GM12878 (cell line): ENCODE measurements around the gene ZNF121. TPM values are rescaled to one million over a fixed set of nuclear protein-coding genes. Genes with fewer than 3 reads are reported as not detected.

ENCODE experiments used
- ATAC-seq: fragments of 200-7000 bp; cut with Tn5 transposase; 3 replicates; pipeline ENCODE4 v1.9.1; 2020; ENCODE audit warnings: mild to moderate bottlenecking, moderate library complexity
- BruUV-seq: library from RNA; stranded (reverse); fragments of 400-500 nt; replicated peaks from 2 replicates; lab custom pipeline; 2021; lab: Mats Ljungman, UMichigan
- CTCF ChIA-PET: fragments of 300-600 bp; sonication (Branson Sonifier 250); formaldehyde crosslinking; extraction: SDS; loops from one replicate; lab custom pipeline; 2021; ENCODE audit warnings: inconsistent platforms; lab: Yijun Ruan, JAX
- POLR2A ChIA-PET: fragments of 350-600 bp; formaldehyde crosslinking; extraction: SDS; loops from one replicate; lab custom pipeline; 2021; ENCODE audit warnings: inconsistent platforms; lab: Charles Lee
- RAD21 ChIA-PET: fragments of 300-600 bp; sonication (Branson Sonifier 250); formaldehyde crosslinking; loops from one replicate; lab custom pipeline; 2023; ENCODE audit warnings: antibody characterized with exemption; ENCODE audit not compliant: unreplicated experiment; lab: Charles Lee
- SMC1A ChIA-PET: fragments of 300-600 bp; sonication (Branson Sonifier 250); formaldehyde crosslinking; loops from one replicate; lab custom pipeline; 2023; ENCODE audit not compliant: unreplicated experiment, uncharacterized antibody; lab: Charles Lee
- DNase-seq: peaks from one replicate; pipeline ENCODE4 v3.0.0-alpha.2; 2011; ENCODE audit warnings: low read depth, low spot score
- FAIRE-seq: peaks from 3 replicates; lab custom pipeline; 2011; peaks lifted over from hg19 to GRCh38; lab: Jason Lieb, UNC
- H2AFZ ChIP-seq: 2 replicates; pipeline ENCODE4 v1.6.0; 2011; ENCODE audit warnings: low read depth, low read length, control low read depth; ENCODE audit not compliant: control insufficient read depth
- H3K27ac ChIP-seq: 2 replicates; pipeline ENCODE4 v1.5.1; 2011; ENCODE audit warnings: control low read depth; ENCODE audit not compliant: control insufficient read depth, insufficient read depth
- H3K27me3 ChIP-seq, 2 experiments: replicated peaks in 1 of 2; 2 replicates each; pipeline versions ENCODE4 v1.6.0 to v1.6.1; 2011; ENCODE audit warnings: low read length in 1 of 2; ENCODE audit not compliant: control insufficient read depth in 2 of 2, insufficient read depth in 2 of 2
- H3K36me3 ChIP-seq, 2 experiments: 2 replicates each; pipeline ENCODE4 v1.5.1; 2011; ENCODE audit warnings: low read length in 1 of 2; ENCODE audit not compliant: control insufficient read depth in 2 of 2, insufficient read depth in 2 of 2
- H3K4me1 ChIP-seq: 2 replicates; pipeline ENCODE4 v1.6.1; 2011; ENCODE audit warnings: mild to moderate bottlenecking, low read length, moderate library complexity, mixed read lengths; ENCODE audit not compliant: control insufficient read depth, insufficient read depth
- H3K4me2 ChIP-seq: 2 replicates; pipeline ENCODE4 v1.6.0; 2011; ENCODE audit warnings: control low read depth; ENCODE audit not compliant: control insufficient read depth, insufficient read depth
- H3K4me3 ChIP-seq: fragments of 200-600 bp; sonication (generic); 2 replicates; pipeline ENCODE4 v1.5.1; 2016
- H3K79me2 ChIP-seq: 2 replicates; pipeline ENCODE4 v1.6.0; 2011; ENCODE audit warnings: low read length; ENCODE audit not compliant: control insufficient read depth, insufficient read depth
- H3K9ac ChIP-seq: 2 replicates; pipeline ENCODE4 v1.8.0; 2011; ENCODE audit warnings: low read length, control low read depth, mixed read lengths; ENCODE audit not compliant: control insufficient read depth, insufficient read depth
- H3K9me3 ChIP-seq: replicated peaks from 3 replicates; pipeline ENCODE4 v1.5.1; 2011; ENCODE audit warnings: mild to moderate bottlenecking, low read length; ENCODE audit not compliant: control insufficient read depth, insufficient read depth
- H4K20me1 ChIP-seq: 2 replicates; pipeline ENCODE4 v1.6.0; 2011; ENCODE audit not compliant: control insufficient read depth, insufficient read depth
- ASH2L ChIP-seq: fragments of 300-600, 200-600 bp; sonication (generic); IDR thresholded peaks from 2 replicates; pipeline ENCODE4 v1.6.1; 2017; ENCODE audit warnings: low read depth, mild to moderate bottlenecking, borderline replicate concordance
- GATAD2B ChIP-seq: fragments of 450-650 bp; conservative IDR thresholded peaks from 2 replicates; pipeline ENCODE4 v1.6.1; 2017; ENCODE audit warnings: low read depth, mild to moderate bottlenecking, moderate library complexity
- MAX ChIP-seq: IDR thresholded peaks from 2 replicates; pipeline ENCODE4 v1.6.1; 2012; ENCODE audit warnings: low read depth, low read length, improper control_type of control experiment
- MEF2B ChIP-seq: fragments of 450-650 bp; IDR thresholded peaks from 2 replicates; pipeline ENCODE4 v1.6.1; 2018; ENCODE audit warnings: mild to moderate bottlenecking, moderate library complexity; ENCODE audit not compliant: partially characterized antibody, poor library complexity, severe bottlenecking
- PAX8 ChIP-seq: fragments of 450-650 bp; IDR thresholded peaks from 2 replicates; pipeline ENCODE4 v1.6.1; 2017; ENCODE audit warnings: mild to moderate bottlenecking, moderate library complexity
- REST ChIP-seq: IDR thresholded peaks from 2 replicates; pipeline ENCODE4 v1.6.1; 2012; ENCODE audit warnings: mild to moderate bottlenecking, low read depth, low read length
- RUNX3 ChIP-seq: IDR thresholded peaks from 2 replicates; pipeline ENCODE4 v1.6.1; 2012; ENCODE audit warnings: low read length, inconsistent platforms
- SIX5 ChIP-seq: IDR thresholded peaks from 2 replicates; pipeline ENCODE4 v1.6.1; 2011; ENCODE audit warnings: mild to moderate bottlenecking, low read depth, low read length, moderate library complexity; ENCODE audit not compliant: severe bottlenecking
- ZNF217 ChIP-seq: fragments of 450-650 bp; IDR thresholded peaks from 2 replicates; pipeline ENCODE4 v1.6.1; 2017; ENCODE audit warnings: antibody characterized with exemption, mild to moderate bottlenecking
- WGBS: methylation state at CpG from one replicate; pipeline ENCODE4 v1.1.6; 2016; ENCODE audit warnings: low lambda C conversion rate; ENCODE audit not compliant: insufficient replicate concordance, insufficient coverage; ENCODE audit errors: missing lambda C conversion rate; 5-methylcytosine and 5-hydroxymethylcytosine counted together
- in situ Hi-C: fragments of 300-500 bp; cut with MboI; formaldehyde crosslinking; loops from 9 replicates; pipeline ENCODE4 v1.14.3; 2018; ENCODE audit warnings: mixed read lengths
- intact Hi-C: fragments of 100-400 bp; cut with micrococcal nuclease; formaldehyde crosslinking; loops from one replicate; pipeline ENCODE4 v1.14.2; 2022; ENCODE audit not compliant: unreplicated experiment
- polyA plus RNA-seq, 11 experiments: library from polyadenylated mRNA; depleted of rRNA in 4 of 11; unstranded in 6 of 11; stranded (reverse) in 5 of 11; fragments of >200 nt; fragmentation: Nextera tagmentation in 4 of 11; fragmentation: Illumina TruSeq in 1 of 11; extraction: Ambion mirVana in 4 of 11; extraction: Trizol in 1 of 11; gene quantifications; 1 replicate in 1 of 11; 2 replicates in 10 of 11; pipeline versions ENCODE4 v1.2.1 to v1.2.3, GENCODE V29; 2011 to 2016; ENCODE audit warnings: inconsistent platforms in 2 of 11, missing spikeins in 2 of 11, low read depth in 1 of 11
- total RNA-seq, 4 experiments: library from RNA; depleted of rRNA in 3 of 4; stranded (reverse); fragments of >200 nt in 3 of 4; fragmentation: Illumina TruSeq in 1 of 4; extraction: Trizol in 1 of 4; gene quantifications; 2 replicates each; pipeline versions ENCODE4 v1.2.1 to v1.2.3, GENCODE V29; 2013 to 2021
- TF ChIP-seq, protein P1 (sequence below): fragments of 450-650 bp; IDR thresholded peaks from 2 replicates; pipeline ENCODE4 v1.6.1; 2018; ENCODE audit warnings: borderline replicate concordance, mild to moderate bottlenecking; ENCODE audit not compliant: partially characterized antibody
- TF ChIP-seq, protein P2 (sequence below): fragments of 450-650 bp; IDR thresholded peaks from 2 replicates; pipeline ENCODE4 v1.6.1; 2016; ENCODE audit warnings: mild to moderate bottlenecking

The ZNF121 gene
- total and polyA plus RNA-seq, 10 of the 15 experiments (the other 5 are each of a cell fraction or from before 2014, with no cell fraction given), result 4.8 to 75.0 (median 17.7) TPM

DNA sequence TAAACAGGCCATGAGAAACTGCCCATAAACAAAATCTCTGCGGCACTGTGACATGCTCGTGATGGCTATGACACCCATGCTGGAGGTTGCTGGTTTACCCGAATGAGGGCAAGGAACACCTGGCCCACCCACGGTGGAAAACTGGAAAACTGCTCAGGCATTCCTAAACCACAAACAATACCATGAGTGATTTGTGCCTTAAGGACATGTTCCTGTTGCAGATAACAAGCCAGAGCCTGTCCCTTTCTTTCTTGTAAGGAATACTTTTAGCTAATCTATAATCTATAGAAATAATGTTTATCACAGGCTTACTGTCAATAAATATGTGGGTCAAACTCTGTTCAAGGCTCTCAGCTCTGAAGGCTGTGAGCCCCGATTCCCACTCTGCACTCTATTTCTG lies 24.6 kb upstream of the ZNF121 start:
- Histone ChIP-seq H3K79me2 (no peaks in the 10 kb centered on the region), H3K4me3 (no peak overlapping the region), H3K27ac (no peak overlapping the region), H2AFZ (no peak overlapping the region), H3K4me2 (no peak overlapping the region), H3K9me3 (peaks cover 23% of the 10 kb centered on the region), H3K36me3 (peaks cover 8 to 31% of the 10 kb centered on the region in 2 experiments), H3K27me3 (no peaks in the 10 kb centered on the region), H3K9ac (no peak overlapping the region), H3K4me1 (no peaks in the 10 kb centered on the region), H4K20me1 (no peaks in the 10 kb centered on the region)
- POLR2A ChIA-PET, result no interaction called here
- DNase-seq, result no peak
- CTCF ChIA-PET, result no interaction called here
- TF ChIP-seq GATAD2B (no peak), PAX8 (no peak), MEF2B (no peak), SIX5 (no peak), MAX (no peak), ASH2L (no peak), RUNX3 (no peak), REST (no peak), ZNF217 (no peak)
- TF ChIP-seq, protein P1, sequence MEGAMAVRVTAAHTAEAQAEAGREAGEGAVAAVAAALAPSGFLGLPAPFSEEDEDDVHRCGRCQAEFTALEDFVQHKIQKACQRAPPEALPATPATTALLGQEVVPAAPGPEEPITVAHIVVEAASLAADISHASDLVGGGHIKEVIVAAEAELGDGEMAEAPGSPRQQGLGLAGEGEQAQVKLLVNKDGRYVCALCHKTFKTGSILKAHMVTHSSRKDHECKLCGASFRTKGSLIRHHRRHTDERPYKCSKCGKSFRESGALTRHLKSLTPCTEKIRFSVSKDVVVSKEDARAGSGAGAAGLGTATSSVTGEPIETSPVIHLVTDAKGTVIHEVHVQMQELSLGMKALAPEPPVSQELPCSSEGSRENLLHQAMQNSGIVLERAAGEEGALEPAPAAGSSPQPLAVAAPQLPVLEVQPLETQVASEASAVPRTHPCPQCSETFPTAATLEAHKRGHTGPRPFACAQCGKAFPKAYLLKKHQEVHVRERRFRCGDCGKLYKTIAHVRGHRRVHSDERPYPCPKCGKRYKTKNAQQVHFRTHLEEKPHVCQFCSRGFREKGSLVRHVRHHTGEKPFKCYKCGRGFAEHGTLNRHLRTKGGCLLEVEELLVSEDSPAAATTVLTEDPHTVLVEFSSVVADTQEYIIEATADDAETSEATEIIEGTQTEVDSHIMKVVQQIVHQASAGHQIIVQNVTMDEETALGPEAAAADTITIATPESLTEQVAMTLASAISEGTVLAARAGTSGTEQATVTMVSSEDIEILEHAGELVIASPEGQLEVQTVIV, result no peak
- TF ChIP-seq, protein P2, sequence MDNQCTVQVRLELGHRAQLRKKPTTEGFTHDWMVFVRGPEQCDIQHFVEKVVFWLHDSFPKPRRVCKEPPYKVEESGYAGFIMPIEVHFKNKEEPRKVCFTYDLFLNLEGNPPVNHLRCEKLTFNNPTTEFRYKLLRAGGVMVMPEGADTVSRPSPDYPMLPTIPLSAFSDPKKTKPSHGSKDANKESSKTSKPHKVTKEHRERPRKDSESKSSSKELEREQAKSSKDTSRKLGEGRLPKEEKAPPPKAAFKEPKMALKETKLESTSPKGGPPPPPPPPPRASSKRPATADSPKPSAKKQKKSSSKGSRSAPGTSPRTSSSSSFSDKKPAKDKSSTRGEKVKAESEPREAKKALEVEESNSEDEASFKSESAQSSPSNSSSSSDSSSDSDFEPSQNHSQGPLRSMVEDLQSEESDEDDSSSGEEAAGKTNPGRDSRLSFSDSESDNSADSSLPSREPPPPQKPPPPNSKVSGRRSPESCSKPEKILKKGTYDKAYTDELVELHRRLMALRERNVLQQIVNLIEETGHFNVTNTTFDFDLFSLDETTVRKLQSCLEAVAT, result no peak
- intact Hi-C loops, result no loop called here
- RAD21 ChIA-PET, result no interaction called here
- in situ Hi-C loops, result no loop called here
- BruUV-seq, result no TSS peak
- no peak for ATAC-seq
- FAIRE-seq, result no peak
- 98% methylated on average over 5 of the region's 5 CpGs for WGBS
- SMC1A ChIA-PET, result no interaction called here
